GM21717 (cell line): Measurements from ENCODE around the gene SPATC1L.

Experiments
- ATAC-seq: cut with Tn5 transposase; IDR thresholded peaks from one replicate; pipeline ENCODE4 v1.9.1; 2021; ENCODE audit warnings: mild to moderate bottlenecking, moderate library complexity; ENCODE audit not compliant: unreplicated experiment

SPATC1L gene

GRCh38 chr21:46111857-46112724 lies 72.2 kb downstream of the SPATC1L start:
- no peak for ATAC-seq

- ATAC-seq: no peak
Measured at GRCh38 chr21:46111193-46111571, 73.1 kb downstream of the SPATC1L start.
